Loucy (cell line): ENCODE data around the gene BOC.

Experiments
- EZH2phosphoT487 ChIP-seq: fragments of 200-600 bp; IDR thresholded peaks from 2 replicates; pipeline ENCODE4 v1.6.1; 2018; ENCODE audit warnings: antibody characterized with exemption, mild to moderate bottlenecking, moderate library complexity, borderline replicate concordance
- TF ChIP-seq, protein P1 (sequence below): fragments of 200-600 bp; sonication (generic); conservative IDR thresholded peaks from 2 replicates; pipeline ENCODE4 v1.5.1; 2014; ENCODE audit warnings: mild to moderate bottlenecking, antibody characterized with exemption, low read length

DNA sequence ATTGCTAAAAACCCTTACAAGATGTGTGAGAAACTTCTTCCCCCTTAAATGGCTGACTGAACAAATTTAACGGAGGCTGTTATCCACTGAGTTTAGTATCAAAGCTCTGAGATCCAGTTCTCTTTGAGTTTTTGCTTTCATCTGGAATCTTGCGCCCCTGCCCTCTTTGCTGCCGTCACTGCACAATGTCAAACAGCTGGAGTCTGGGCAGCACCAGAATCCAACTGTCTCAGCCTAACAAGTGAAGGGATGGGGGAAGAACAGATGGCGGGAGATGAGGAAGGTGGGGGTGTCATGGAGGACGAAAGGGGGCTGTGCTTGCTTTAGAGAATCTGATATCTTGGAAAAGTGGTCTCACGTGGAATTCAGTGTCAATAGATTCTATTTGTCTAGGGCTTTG lies 7.0 kb upstream of the BOC start:
- TF ChIP-seq, protein P1, sequence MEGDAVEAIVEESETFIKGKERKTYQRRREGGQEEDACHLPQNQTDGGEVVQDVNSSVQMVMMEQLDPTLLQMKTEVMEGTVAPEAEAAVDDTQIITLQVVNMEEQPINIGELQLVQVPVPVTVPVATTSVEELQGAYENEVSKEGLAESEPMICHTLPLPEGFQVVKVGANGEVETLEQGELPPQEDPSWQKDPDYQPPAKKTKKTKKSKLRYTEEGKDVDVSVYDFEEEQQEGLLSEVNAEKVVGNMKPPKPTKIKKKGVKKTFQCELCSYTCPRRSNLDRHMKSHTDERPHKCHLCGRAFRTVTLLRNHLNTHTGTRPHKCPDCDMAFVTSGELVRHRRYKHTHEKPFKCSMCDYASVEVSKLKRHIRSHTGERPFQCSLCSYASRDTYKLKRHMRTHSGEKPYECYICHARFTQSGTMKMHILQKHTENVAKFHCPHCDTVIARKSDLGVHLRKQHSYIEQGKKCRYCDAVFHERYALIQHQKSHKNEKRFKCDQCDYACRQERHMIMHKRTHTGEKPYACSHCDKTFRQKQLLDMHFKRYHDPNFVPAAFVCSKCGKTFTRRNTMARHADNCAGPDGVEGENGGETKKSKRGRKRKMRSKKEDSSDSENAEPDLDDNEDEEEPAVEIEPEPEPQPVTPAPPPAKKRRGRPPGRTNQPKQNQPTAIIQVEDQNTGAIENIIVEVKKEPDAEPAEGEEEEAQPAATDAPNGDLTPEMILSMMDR, result no peak
- TF ChIP-seq EZH2phosphoT487, result no peak
